ENCODE results near the gene SMYD1. TPM values are rescaled to one million over a fixed set of nuclear protein-coding genes. Genes with fewer than 3 reads are reported as not detected.

Gene SMYD1
- total and polyA plus RNA-seq, 2 donors (not counting 3 experiments of a cell fraction or from before 2014, with no cell fraction given): not detected

DNA sequence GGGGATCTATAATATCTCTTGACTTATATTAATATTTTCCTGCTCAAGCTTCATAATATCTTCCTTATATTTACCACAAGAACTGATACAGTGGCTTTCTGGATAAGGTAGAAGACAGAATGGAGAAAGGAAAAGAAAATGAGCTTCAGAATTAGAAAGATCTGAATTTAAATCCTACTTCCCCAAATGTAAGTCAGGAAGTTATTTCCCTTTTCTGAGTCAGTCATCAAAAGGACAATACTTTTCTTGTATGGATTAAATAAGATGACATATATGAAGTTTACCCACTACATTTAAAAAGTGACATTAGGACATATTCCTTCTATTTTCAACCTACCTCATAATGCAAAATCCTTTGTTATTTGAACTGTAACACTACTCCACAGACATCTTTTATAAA, 31.0 kb upstream of the SMYD1 start:
- no peak for DNase-seq (ENCODE audit: low read depth, low spot score)

More for the DNA sequence above, 31.0 kb upstream of the SMYD1 start:
- CTCF ChIA-PET: interaction anchor here (1.6 kb wide), 1 partner anchor 23 kb away, joined by 6 read pairs; no protein-coding TSS in a partner anchor
- Histone ChIP-seq H3K9me3 (replicated peaks; ENCODE audit: control insufficient read depth, insufficient read depth, low read length) (no peaks in the 10 kb centered on the region), H3K9me1 (replicated peaks; ENCODE audit: control insufficient read depth, extremely low read depth, insufficient read depth, low read length) (no peaks in the 10 kb centered on the region), H3K4me2 (ENCODE audit: insufficient read depth, low read length) (no peak overlapping the region), H3K4me3 (replicated peaks in 1 of 3; ENCODE audit: insufficient read depth in 1 of 3, low read depth in 1 of 3, low read length in 3 of 3) (no peak overlapping the region), H3K9ac (replicated peaks; ENCODE audit: extremely low read depth, insufficient read depth, low read length) (no peak overlapping the region), H2AFZ (ENCODE audit: low read depth, low read length) (no peak overlapping the region), H3K27ac (ENCODE audit: insufficient read depth, low read depth, low read length) (no peak overlapping the region), H3K79me2 (ENCODE audit: control insufficient read depth, insufficient read depth, low read length) (no peaks in the 10 kb centered on the region), H4K20me1 (replicated peaks; ENCODE audit: control insufficient read depth, extremely low read depth, insufficient read depth, low read length) (no peaks in the 10 kb centered on the region), H3K4me1 (ENCODE audit: control insufficient read depth, extremely low read depth, insufficient read depth, low read length) (peaks cover 9% of the 10 kb centered on the region), H3K27me3 (ENCODE audit: control insufficient read depth in 2 of 2, insufficient read depth in 2 of 2, low read length in 2 of 2) (no peaks in the 10 kb centered on the region), H3K36me3 (ENCODE audit: control insufficient read depth in 2 of 2, extremely low read depth in 1 of 2, insufficient read depth in 2 of 2, low read length in 2 of 2) (peaks cover 1 to 5% of the 10 kb centered on the region in 2 experiments)
- dilution Hi-C loops (cut with MboI; ENCODE audit: extremely low pct_ligation_motif_present, low sequenced_read_pairs): no loop called here
- FAIRE-seq: no peak
- POLR2A ChIA-PET: no interaction called here
- no TSS peak for BruUV-seq (replicated peaks)
- intact Hi-C loops (cut with micrococcal nuclease): no loop called here
- no peak for TF ChIP-seq EZH2 (IDR thresholded peaks at IDR 0.05; ENCODE audit: borderline replicate concordance, low read depth, low read length, severe bottlenecking)
- TF ChIP-seq MYC (IDR thresholded peaks at IDR 0.05; ENCODE audit: low read depth, low read length): no peak
- TF ChIP-seq JUN (IDR thresholded peaks at IDR 0.05; ENCODE audit: borderline replicate concordance, insufficient read depth, insufficient read length, low read depth): no peak
- TF ChIP-seq, protein P1, sequence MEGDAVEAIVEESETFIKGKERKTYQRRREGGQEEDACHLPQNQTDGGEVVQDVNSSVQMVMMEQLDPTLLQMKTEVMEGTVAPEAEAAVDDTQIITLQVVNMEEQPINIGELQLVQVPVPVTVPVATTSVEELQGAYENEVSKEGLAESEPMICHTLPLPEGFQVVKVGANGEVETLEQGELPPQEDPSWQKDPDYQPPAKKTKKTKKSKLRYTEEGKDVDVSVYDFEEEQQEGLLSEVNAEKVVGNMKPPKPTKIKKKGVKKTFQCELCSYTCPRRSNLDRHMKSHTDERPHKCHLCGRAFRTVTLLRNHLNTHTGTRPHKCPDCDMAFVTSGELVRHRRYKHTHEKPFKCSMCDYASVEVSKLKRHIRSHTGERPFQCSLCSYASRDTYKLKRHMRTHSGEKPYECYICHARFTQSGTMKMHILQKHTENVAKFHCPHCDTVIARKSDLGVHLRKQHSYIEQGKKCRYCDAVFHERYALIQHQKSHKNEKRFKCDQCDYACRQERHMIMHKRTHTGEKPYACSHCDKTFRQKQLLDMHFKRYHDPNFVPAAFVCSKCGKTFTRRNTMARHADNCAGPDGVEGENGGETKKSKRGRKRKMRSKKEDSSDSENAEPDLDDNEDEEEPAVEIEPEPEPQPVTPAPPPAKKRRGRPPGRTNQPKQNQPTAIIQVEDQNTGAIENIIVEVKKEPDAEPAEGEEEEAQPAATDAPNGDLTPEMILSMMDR (IDR thresholded peaks at IDR 0.05; ENCODE audit: extremely low read depth in 1 of 2, insufficient read depth in 1 of 2, low read depth in 1 of 2, low read length in 2 of 2): no peak
- TF ChIP-seq POLR2AphosphoS5 (IDR thresholded peaks at IDR 0.05; ENCODE audit: insufficient read depth, low read depth, low read length): no peak
- TF ChIP-seq, protein P2, sequence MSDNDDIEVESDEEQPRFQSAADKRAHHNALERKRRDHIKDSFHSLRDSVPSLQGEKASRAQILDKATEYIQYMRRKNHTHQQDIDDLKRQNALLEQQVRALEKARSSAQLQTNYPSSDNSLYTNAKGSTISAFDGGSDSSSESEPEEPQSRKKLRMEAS (IDR thresholded peaks at IDR 0.05; ENCODE audit: insufficient read depth, insufficient read length): no peak
- TF ChIP-seq FOS (IDR thresholded peaks at IDR 0.05; ENCODE audit: borderline replicate concordance, insufficient read depth, low read length): no peak
- no peak for TF ChIP-seq POLR2A (IDR thresholded peaks at IDR 0.05; ENCODE audit: low read depth, low read length)
- no peak for TF ChIP-seq GATA2 (IDR thresholded peaks at IDR 0.05; ENCODE audit: insufficient read depth, insufficient read length, low read depth, low read length)
